GM12878 (cell line): Measurements from ENCODE around the gene APBB1IP. TPM values are rescaled to one million over a fixed set of nuclear protein-coding genes. Genes with fewer than 3 reads are reported as not detected.

ENCODE experiments used
- ATAC-seq: fragments of 200-7000 bp; cut with Tn5 transposase; 3 replicates; pipeline ENCODE4 v1.9.1; 2020; ENCODE audit warnings: mild to moderate bottlenecking, moderate library complexity
- BruUV-seq: library from RNA; stranded (reverse); fragments of 400-500 nt; replicated peaks from 2 replicates; lab custom pipeline; 2021; lab: Mats Ljungman, UMichigan
- CTCF ChIA-PET: fragments of 300-600 bp; sonication (Branson Sonifier 250); formaldehyde crosslinking; extraction: SDS; loops from one replicate; lab custom pipeline; 2021; ENCODE audit warnings: inconsistent platforms; lab: Yijun Ruan, JAX
- POLR2A ChIA-PET: fragments of 350-600 bp; formaldehyde crosslinking; extraction: SDS; loops from one replicate; lab custom pipeline; 2021; ENCODE audit warnings: inconsistent platforms; lab: Charles Lee
- RAD21 ChIA-PET: fragments of 300-600 bp; sonication (Branson Sonifier 250); formaldehyde crosslinking; loops from one replicate; lab custom pipeline; 2023; ENCODE audit warnings: antibody characterized with exemption; ENCODE audit not compliant: unreplicated experiment; lab: Charles Lee
- SMC1A ChIA-PET: fragments of 300-600 bp; sonication (Branson Sonifier 250); formaldehyde crosslinking; loops from one replicate; lab custom pipeline; 2023; ENCODE audit not compliant: unreplicated experiment, uncharacterized antibody; lab: Charles Lee
- DNase-seq: peaks from one replicate; pipeline ENCODE4 v3.0.0-alpha.2; 2011; ENCODE audit warnings: low read depth, low spot score
- FAIRE-seq: peaks from 3 replicates; lab custom pipeline; 2011; peaks lifted over from hg19 to GRCh38; lab: Jason Lieb, UNC
- H2AFZ ChIP-seq: 2 replicates; pipeline ENCODE4 v1.6.0; 2011; ENCODE audit warnings: low read depth, low read length, control low read depth; ENCODE audit not compliant: control insufficient read depth
- H3K27ac ChIP-seq: 2 replicates; pipeline ENCODE4 v1.5.1; 2011; ENCODE audit warnings: control low read depth; ENCODE audit not compliant: control insufficient read depth, insufficient read depth
- H3K27me3 ChIP-seq, 2 experiments: replicated peaks in 1 of 2; 2 replicates each; pipeline versions ENCODE4 v1.6.0 to v1.6.1; 2011; ENCODE audit warnings: low read length in 1 of 2; ENCODE audit not compliant: control insufficient read depth in 2 of 2, insufficient read depth in 2 of 2
- H3K36me3 ChIP-seq, 2 experiments: 2 replicates each; pipeline ENCODE4 v1.5.1; 2011; ENCODE audit warnings: low read length in 1 of 2; ENCODE audit not compliant: control insufficient read depth in 2 of 2, insufficient read depth in 2 of 2
- H3K4me1 ChIP-seq: 2 replicates; pipeline ENCODE4 v1.6.1; 2011; ENCODE audit warnings: mild to moderate bottlenecking, low read length, moderate library complexity, mixed read lengths; ENCODE audit not compliant: control insufficient read depth, insufficient read depth
- H3K4me2 ChIP-seq: 2 replicates; pipeline ENCODE4 v1.6.0; 2011; ENCODE audit warnings: control low read depth; ENCODE audit not compliant: control insufficient read depth, insufficient read depth
- H3K4me3 ChIP-seq: fragments of 200-600 bp; sonication (generic); 2 replicates; pipeline ENCODE4 v1.5.1; 2016
- H3K79me2 ChIP-seq: 2 replicates; pipeline ENCODE4 v1.6.0; 2011; ENCODE audit warnings: low read length; ENCODE audit not compliant: control insufficient read depth, insufficient read depth
- H3K9ac ChIP-seq: 2 replicates; pipeline ENCODE4 v1.8.0; 2011; ENCODE audit warnings: low read length, control low read depth, mixed read lengths; ENCODE audit not compliant: control insufficient read depth, insufficient read depth
- H3K9me3 ChIP-seq: replicated peaks from 3 replicates; pipeline ENCODE4 v1.5.1; 2011; ENCODE audit warnings: mild to moderate bottlenecking, low read length; ENCODE audit not compliant: control insufficient read depth, insufficient read depth
- H4K20me1 ChIP-seq: 2 replicates; pipeline ENCODE4 v1.6.0; 2011; ENCODE audit not compliant: control insufficient read depth, insufficient read depth
- BCL11A ChIP-seq: IDR thresholded peaks from 2 replicates; pipeline ENCODE4 v1.6.1; 2011; ENCODE audit warnings: low read depth, low read length
- EGR1 ChIP-seq, 2 experiments: IDR thresholded peaks; 1 replicate in 1 of 2; 2 replicates in 1 of 2; pipeline ENCODE4 v1.6.1; 2011 to 2012; ENCODE audit warnings: low read depth in 2 of 2, low read length in 2 of 2, borderline replicate concordance in 1 of 2, mild to moderate bottlenecking in 1 of 2, moderate library complexity in 1 of 2
- HDAC6 ChIP-seq: fragments of 200-600 bp; sonication (generic); IDR thresholded peaks from one replicate; pipeline ENCODE4 v1.8.0; 2017; ENCODE audit warnings: antibody characterized with exemption; ENCODE audit not compliant: unreplicated experiment
- HDGF ChIP-seq: fragments of 450-650 bp; IDR thresholded peaks from 2 replicates; pipeline ENCODE4 v1.6.1; 2016; ENCODE audit warnings: antibody characterized with exemption
- MTA3 ChIP-seq: IDR thresholded peaks from 2 replicates; pipeline ENCODE4 v1.6.1; 2012; ENCODE audit warnings: low read length, inconsistent platforms, borderline replicate concordance
- NFYA ChIP-seq: IDR thresholded peaks from 2 replicates; pipeline ENCODE4 v1.6.1; 2011; ENCODE audit warnings: low read depth, mild to moderate bottlenecking, low read length, improper control_type of control experiment, borderline replicate concordance
- NR2C2 ChIP-seq: IDR thresholded peaks from 2 replicates; pipeline ENCODE4 v1.6.1; 2011; ENCODE audit warnings: borderline replicate concordance, low read depth; ENCODE audit not compliant: control insufficient read depth, insufficient read length
- PBX3 ChIP-seq: IDR thresholded peaks from 2 replicates; pipeline ENCODE4 v1.6.1; 2011; ENCODE audit warnings: mild to moderate bottlenecking, low read depth, low read length, moderate library complexity; ENCODE audit not compliant: insufficient replicate concordance
- POU2F2 ChIP-seq: IDR thresholded peaks from 3 replicates; pipeline ENCODE4 v1.6.1; 2011; ENCODE audit warnings: low read depth, mild to moderate bottlenecking, low read length, borderline replicate concordance
- SPI1 ChIP-seq: IDR thresholded peaks from 2 replicates; pipeline ENCODE4 v1.6.1; 2011; ENCODE audit warnings: low read depth, mild to moderate bottlenecking, low read length, moderate library complexity, borderline replicate concordance; ENCODE audit not compliant: insufficient read depth
- ZNF24 ChIP-seq: fragments of 450-650 bp; IDR thresholded peaks from 2 replicates; pipeline ENCODE4 v1.6.1; 2017; ENCODE audit warnings: antibody characterized with exemption, mild to moderate bottlenecking
- WGBS: methylation state at CpG from one replicate; pipeline ENCODE4 v1.1.6; 2016; ENCODE audit warnings: low lambda C conversion rate; ENCODE audit not compliant: insufficient replicate concordance, insufficient coverage; ENCODE audit errors: missing lambda C conversion rate; 5-methylcytosine and 5-hydroxymethylcytosine counted together
- in situ Hi-C: fragments of 300-500 bp; cut with MboI; formaldehyde crosslinking; loops from 9 replicates; pipeline ENCODE4 v1.14.3; 2018; ENCODE audit warnings: mixed read lengths
- intact Hi-C: fragments of 100-400 bp; cut with micrococcal nuclease; formaldehyde crosslinking; loops from one replicate; pipeline ENCODE4 v1.14.2; 2022; ENCODE audit not compliant: unreplicated experiment
- polyA plus RNA-seq, 11 experiments: library from polyadenylated mRNA; depleted of rRNA in 4 of 11; unstranded in 6 of 11; stranded (reverse) in 5 of 11; fragments of >200 nt; fragmentation: Nextera tagmentation in 4 of 11; fragmentation: Illumina TruSeq in 1 of 11; extraction: Ambion mirVana in 4 of 11; extraction: Trizol in 1 of 11; gene quantifications; 1 replicate in 1 of 11; 2 replicates in 10 of 11; pipeline versions ENCODE4 v1.2.1 to v1.2.3, GENCODE V29; 2011 to 2016; ENCODE audit warnings: inconsistent platforms in 2 of 11, missing spikeins in 2 of 11, low read depth in 1 of 11
- total RNA-seq, 4 experiments: library from RNA; depleted of rRNA in 3 of 4; stranded (reverse); fragments of >200 nt in 3 of 4; fragmentation: Illumina TruSeq in 1 of 4; extraction: Trizol in 1 of 4; gene quantifications; 2 replicates each; pipeline versions ENCODE4 v1.2.1 to v1.2.3, GENCODE V29; 2013 to 2021
- TF ChIP-seq, protein P1 (sequence below): fragments of 450-650 bp; IDR thresholded peaks from 2 replicates; pipeline ENCODE4 v1.6.1; 2018; ENCODE audit warnings: borderline replicate concordance, mild to moderate bottlenecking; ENCODE audit not compliant: partially characterized antibody

Gene APBB1IP
- total and polyA plus RNA-seq, 10 of the 15 experiments (the other 5 are each of a cell fraction or from before 2014, with no cell fraction given), result 7.3 to 67.4 (median 19.9) TPM

DNA sequence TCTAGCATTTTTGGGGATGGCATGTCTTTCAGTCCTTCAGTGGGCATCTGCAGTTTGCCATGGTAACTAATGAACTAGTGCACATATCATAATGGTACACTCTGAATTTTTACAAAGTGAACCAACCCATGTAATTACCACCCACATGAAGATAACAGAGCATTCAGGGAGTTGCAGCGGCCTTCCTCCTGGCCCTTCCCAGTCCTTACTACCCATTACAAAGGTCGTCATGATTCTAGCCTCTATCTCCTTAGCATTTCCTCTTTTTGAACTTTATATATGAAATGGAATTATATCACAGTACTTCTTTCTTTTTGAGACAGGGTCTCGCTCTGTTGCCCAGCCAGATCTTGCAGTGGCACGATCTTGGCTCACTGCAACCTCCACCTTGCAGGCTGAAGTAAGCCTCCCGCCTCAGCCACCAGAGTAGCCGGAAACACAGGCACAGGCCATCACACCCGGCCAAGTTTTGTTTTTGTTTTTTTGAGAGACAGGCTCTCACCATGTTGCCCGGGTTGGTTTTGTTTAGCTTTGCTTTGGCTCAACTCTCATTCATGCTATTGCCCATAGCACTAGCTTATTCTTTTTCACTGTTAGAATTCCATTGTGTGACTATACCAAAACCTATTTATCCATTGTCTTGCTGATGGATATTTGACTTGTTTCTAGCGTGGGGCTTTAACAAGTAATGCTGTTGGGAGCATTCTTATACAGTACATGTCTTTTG lies 79.2 kb downstream of the APBB1IP start:
- ATAC-seq, result no peak
- H3K4me2 ChIP-seq, result no peak overlapping the region
- RAD21 ChIA-PET, result no interaction called here
- SMC1A ChIA-PET, result interaction anchor here (0.6 to 2.9 kb wide), 4 partner anchors 10 to 165 kb away, joined by 3 to 12 read pairs (median 3); no protein-coding TSS in a partner anchor
- H3K9me3 ChIP-seq, result no peaks in the 10 kb centered on the region; the same call in 2 of the 3 replicates
- no peak for FAIRE-seq
- no peaks in the 10 kb centered on the region for H3K79me2 ChIP-seq
- no TSS peak for BruUV-seq
- no peaks in the 10 kb centered on the region for H3K4me1 ChIP-seq
- no peaks in the 10 kb centered on the region for H4K20me1 ChIP-seq
- H3K9ac ChIP-seq, result no peak overlapping the region
- DNase-seq, result no peak
- POLR2A ChIA-PET, result interaction anchor here (0.6 to 1.0 kb wide), 2 partner anchors 9 to 34 kb away, joined by 4 to 10 read pairs; no protein-coding TSS in a partner anchor
- CTCF ChIA-PET, result no interaction called here
- H3K36me3 ChIP-seq, result peaks cover 9 to 35% of the 10 kb centered on the region in 2 experiments
- H3K27ac ChIP-seq, result no peak overlapping the region
- H2AFZ ChIP-seq, result no peak overlapping the region
- TF ChIP-seq HDGF (no peak), SPI1 (peak; percentile 14; the same call in 1 of the 2 replicates), NFYA (no peak), POU2F2 (no peak)
- H3K4me3 ChIP-seq, result no peak overlapping the region
- 51% methylated on average over 9 of the region's 9 CpGs for WGBS
- in situ Hi-C loops, result no loop called here
- intact Hi-C loops, result no loop called here
- no peaks in the 10 kb centered on the region for H3K27me3 ChIP-seq

DNA sequence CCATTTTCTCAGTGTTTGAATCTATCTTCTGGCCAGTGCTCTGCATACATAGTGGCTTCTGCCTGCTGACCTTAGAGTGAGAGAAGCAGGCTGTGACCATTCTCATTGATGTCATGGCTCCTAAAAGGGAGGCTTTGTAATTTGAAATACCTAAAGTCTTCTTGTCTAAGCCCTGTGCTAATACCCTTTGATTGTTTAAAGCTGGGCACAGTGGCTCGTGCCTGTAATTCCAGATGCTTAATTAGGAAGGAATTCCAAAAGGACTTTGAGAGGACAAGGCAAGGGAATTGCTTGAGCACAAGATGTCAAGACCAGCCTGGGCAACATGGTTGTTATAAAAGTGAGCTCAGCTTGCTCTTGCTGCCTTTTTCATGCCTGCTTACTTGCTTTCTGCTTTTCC lies 81.7 kb downstream of the APBB1IP start:
- DNase-seq (no peak), FAIRE-seq (no peak), ATAC-seq (no peak)
- ChIA-PET RAD21 (no interaction called here), POLR2A (no interaction called here), SMC1A (interaction anchor here (0.8 to 1.2 kb wide), 5 partner anchors 10 to 135 kb away, joined by 3 to 5 read pairs (median 4); no protein-coding TSS in a partner anchor), CTCF (interaction anchor here (0.5 to 0.6 kb wide), 2 partner anchors 16 to 158 kb away, joined by 3 to 4 read pairs; no protein-coding TSS in a partner anchor)
- Histone ChIP-seq H2AFZ (no peak overlapping the region), H3K36me3 (peaks cover 7 to 36% of the 10 kb centered on the region in 2 experiments), H3K4me2 (no peak overlapping the region), H3K79me2 (no peaks in the 10 kb centered on the region), H3K9me3 (no peaks in the 10 kb centered on the region; the same call in 2 of the 3 replicates), H3K27ac (no peak overlapping the region), H3K4me1 (no peaks in the 10 kb centered on the region), H3K27me3 (no peaks in the 10 kb centered on the region), H3K9ac (no peak overlapping the region), H3K4me3 (no peak overlapping the region), H4K20me1 (no peaks in the 10 kb centered on the region)
- no TSS peak for BruUV-seq
- in situ Hi-C loops (no loop called here), intact Hi-C loops (loop anchor here (1.0 kb wide), 1 partner anchor 11 kb away; no protein-coding TSS in a partner anchor)
- WGBS, result 100% methylated on average over 1 of the region's 1 CpG
- TF ChIP-seq PBX3 (no peak), HDAC6 (no peak), NFYA (no peak), ZNF24 (no peak), MTA3 (no peak), NR2C2 (no peak), EGR1 (IDR thresholded peaks at IDR 0.05; ENCODE audit: borderline replicate concordance in 1 of 2, low read depth in 2 of 2, low read length in 2 of 2) (no peak), BCL11A (no peak)
- TF ChIP-seq, protein P1, sequence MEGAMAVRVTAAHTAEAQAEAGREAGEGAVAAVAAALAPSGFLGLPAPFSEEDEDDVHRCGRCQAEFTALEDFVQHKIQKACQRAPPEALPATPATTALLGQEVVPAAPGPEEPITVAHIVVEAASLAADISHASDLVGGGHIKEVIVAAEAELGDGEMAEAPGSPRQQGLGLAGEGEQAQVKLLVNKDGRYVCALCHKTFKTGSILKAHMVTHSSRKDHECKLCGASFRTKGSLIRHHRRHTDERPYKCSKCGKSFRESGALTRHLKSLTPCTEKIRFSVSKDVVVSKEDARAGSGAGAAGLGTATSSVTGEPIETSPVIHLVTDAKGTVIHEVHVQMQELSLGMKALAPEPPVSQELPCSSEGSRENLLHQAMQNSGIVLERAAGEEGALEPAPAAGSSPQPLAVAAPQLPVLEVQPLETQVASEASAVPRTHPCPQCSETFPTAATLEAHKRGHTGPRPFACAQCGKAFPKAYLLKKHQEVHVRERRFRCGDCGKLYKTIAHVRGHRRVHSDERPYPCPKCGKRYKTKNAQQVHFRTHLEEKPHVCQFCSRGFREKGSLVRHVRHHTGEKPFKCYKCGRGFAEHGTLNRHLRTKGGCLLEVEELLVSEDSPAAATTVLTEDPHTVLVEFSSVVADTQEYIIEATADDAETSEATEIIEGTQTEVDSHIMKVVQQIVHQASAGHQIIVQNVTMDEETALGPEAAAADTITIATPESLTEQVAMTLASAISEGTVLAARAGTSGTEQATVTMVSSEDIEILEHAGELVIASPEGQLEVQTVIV, result no peak
